HG03159 (cell line): ENCODE measurements around the gene GFER.
A peak's percentile ranks its signal among the peaks of the same experiment; 100 is the strongest.
"Not testable (repeated sequence)": the region's sequence is repeated elsewhere in the genome, so short reads cannot be mapped to it uniquely, and the experiment has no call there.

Source experiments
- ATAC-seq: cut with Tn5 transposase; IDR thresholded peaks from one replicate; pipeline ENCODE4 v1.9.1; 2021; ENCODE audit warnings: mild to moderate bottlenecking, moderate library complexity; ENCODE audit not compliant: unreplicated experiment

The GFER gene

DNA sequence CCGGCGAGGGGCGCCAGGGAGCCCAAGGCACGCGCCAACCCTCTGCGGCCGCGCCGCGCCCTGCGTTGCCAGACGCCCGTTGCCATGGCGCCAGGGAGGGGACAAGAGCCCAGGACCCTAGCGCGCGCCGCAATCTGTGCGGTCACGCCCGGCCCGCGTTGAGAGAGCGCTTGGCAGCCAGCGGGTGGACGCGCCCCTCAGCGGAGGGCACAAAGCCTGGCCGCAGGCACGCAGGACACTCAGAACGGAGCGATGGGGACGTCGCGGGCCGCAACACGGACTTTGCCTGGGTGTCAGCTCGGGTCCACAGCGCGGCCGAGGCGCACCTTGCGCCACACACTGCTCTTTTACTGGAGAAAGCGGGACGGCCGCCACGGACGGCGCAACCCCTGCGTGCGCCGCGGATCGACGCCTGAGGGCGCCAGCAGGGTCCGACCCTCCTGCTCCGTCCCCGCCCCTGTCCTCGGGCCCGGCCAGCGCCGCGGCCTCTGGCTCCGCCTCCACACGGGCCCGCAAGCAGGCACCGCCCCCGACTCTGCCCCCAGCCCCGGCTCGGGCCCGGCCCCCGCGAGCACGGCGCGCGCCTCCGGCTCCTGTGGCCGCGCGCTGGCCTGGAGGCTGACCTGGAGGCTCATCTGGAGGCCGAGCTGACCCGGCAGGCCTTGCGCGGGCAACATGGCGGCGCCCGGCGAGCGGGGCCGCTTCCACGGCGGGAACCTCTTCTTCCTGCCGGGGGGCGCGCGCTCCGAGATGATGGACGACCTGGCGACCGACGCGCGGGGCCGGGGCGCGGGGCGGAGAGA is at the start of gene GFER:
Gene GFER, plus strand, starts transcription at position 650 of the 803 bp plus-strand sequence. Its CDS starts 26 bp downstream, at position 676.
- ATAC-seq: peak; percentile 52

- no peak for ATAC-seq
Measured at GRCh38 chr16:1936945-1937479, 47.0 kb upstream of the GFER start.

DNA sequence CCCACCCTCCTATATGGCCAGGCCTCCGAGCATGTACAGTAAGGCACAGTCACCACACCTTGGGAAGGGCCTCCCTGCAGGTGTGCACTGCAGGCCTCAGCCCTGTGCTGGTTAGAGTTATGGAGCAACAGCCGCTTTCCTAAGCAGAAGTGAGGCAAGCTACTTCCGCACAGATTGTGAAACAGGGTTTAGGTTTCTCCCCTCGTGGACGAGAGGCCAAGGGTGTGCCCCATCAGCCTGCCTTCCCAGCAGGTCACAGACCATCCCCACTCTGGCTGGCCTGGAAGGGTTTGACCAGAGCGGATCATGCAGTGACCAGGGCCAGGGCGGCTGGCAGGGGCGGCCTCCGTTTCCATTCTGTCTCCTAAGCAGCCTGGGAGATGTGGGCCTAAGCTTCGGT is 45.7 kb upstream of the GFER start:
- no peak for ATAC-seq

DNA sequence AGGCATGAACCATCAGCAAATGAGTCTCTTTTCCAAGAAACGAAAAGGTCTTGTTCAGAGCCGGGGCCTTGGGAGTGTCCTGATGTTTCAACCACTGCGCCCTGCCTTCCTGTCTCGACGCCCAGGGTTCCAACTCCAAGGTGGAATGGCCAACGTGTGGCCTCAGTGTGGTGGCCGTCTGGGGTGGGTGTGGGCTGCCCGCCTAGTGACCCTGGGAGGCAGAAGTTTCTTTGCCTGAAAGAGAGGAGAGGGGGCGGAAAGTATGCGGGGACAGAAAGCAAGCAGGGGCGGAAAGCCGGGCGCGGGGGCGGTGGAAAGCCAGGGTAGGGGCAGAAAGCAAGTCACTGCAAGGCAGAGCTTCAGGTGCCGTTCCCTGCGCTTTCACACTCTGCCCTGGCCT is 45.1 kb upstream of the GFER start:
- ATAC-seq: no peak

DNA sequence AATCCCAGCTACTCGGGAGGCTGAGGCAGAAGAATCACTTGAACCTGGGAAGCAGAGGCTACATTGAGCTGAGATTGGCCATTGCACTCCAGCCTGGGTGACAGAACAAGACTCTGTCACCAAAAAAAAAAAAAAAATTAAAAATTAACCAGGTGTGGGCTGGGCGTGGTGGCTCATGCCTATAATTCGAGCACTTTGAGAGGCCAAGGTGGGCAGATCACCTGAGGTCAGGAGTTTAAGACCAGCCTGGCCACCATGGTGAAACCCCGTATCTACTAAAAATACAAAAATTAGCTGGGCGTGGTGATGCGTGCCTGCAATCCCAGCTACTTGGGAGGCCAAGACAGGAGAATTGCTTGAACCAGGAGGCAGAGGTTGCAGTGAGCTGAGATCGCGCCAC is 44.2 kb upstream of the GFER start:
- ATAC-seq: not testable (repeated sequence)

GRCh38 chr16:1940273-1941161 is 43.5 kb upstream of the GFER start:
- ATAC-seq: no peak

DNA sequence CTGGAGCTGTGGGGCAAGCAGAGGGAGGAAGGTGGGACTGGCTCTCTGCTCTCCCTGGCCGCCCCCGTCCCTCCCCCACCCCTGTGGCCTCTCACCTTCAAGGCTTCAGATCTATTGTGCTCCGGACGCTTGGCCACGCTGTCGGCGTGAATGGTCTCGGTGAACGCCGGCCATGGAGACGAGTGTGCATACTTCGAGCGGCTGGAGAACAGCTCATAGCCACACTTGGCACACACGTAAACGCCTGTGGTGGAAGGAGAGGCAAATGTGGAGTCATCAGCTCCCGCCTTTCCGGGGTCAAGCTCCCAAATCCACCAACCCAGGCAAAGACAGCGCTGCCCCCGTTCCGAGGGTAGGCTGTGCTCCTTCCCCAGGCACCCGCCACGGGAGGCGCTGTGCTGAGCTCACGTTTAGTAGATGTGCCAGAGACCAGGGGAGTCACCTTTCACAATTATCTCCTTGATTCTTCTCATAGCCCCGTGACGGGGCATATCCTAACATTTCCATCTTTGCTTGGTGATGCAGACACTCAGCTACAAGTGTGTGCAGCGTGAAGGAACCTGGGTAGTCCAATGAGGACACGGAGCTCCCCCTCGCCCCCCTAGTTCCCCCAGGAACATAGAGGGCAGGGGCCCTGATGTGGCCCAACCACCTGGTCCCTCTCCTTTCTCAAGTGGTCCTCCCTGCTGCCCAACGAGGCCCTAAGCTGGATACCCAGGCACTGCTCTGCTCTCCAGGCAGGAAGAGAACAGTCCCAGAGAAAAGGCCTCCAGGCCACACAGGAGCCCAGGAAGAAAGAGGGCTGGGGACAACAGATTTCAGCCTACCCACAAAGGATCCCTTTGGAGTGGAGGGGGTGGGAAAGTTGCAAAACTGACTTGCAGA is 42.6 kb upstream of the GFER start:
- no peak for ATAC-seq

- no peak for ATAC-seq
Measured at GRCh38 chr16:1942047-1942809, 41.8 kb upstream of the GFER start.

- ATAC-seq: peak; percentile 88
Measured at GRCh38 chr16:1942810-1943726, 40.9 kb upstream of the GFER start, which contains the start of gene MSRB1. Gene MSRB1, minus strand, starts transcription at chr16:1943199. Its CDS starts 43 bp downstream, at chr16:1943156.

GRCh38 chr16:1944612-1945199 is 39.3 kb upstream of the GFER start:
- no peak for ATAC-seq

DNA sequence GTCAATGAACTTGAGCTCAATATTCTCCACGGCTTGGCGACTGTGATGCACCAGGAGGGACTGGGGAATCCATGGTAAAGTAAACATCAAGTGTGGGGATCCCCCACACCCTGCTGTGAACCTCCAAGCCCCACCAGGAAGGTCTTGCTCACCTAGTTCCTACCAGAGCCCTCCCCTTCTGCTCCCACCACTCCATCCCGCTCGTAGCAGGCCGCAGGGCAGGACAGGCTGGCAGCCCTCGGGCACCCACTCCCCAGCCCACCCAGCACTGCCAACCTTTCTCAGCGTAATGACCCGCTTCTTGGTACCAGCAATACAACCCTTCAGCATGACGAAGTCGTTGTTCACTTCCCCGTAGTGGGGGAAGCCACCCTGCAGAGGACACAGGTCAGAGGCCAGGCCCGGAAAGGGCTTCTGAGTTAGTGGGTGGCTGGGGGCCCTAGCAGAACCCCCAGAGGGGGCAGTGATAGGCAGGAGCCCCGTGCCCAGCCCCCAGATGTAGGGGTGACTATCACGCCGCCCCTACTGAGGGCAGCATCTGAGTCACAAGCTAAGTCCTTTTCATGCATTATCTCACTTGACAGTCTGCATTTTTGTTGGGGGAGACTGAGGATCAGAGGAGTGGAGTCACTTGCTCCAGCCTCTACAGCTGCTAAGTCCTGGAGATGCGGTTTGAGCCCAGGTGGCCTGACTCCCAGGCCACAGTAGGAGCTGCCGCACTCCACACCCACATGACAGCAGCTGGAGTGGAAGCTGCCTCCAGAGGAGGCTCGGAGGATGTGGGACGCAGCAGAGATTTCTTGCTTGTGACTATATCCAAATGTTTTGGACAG is 38.2 kb upstream of the GFER start:
- no peak for ATAC-seq

DNA sequence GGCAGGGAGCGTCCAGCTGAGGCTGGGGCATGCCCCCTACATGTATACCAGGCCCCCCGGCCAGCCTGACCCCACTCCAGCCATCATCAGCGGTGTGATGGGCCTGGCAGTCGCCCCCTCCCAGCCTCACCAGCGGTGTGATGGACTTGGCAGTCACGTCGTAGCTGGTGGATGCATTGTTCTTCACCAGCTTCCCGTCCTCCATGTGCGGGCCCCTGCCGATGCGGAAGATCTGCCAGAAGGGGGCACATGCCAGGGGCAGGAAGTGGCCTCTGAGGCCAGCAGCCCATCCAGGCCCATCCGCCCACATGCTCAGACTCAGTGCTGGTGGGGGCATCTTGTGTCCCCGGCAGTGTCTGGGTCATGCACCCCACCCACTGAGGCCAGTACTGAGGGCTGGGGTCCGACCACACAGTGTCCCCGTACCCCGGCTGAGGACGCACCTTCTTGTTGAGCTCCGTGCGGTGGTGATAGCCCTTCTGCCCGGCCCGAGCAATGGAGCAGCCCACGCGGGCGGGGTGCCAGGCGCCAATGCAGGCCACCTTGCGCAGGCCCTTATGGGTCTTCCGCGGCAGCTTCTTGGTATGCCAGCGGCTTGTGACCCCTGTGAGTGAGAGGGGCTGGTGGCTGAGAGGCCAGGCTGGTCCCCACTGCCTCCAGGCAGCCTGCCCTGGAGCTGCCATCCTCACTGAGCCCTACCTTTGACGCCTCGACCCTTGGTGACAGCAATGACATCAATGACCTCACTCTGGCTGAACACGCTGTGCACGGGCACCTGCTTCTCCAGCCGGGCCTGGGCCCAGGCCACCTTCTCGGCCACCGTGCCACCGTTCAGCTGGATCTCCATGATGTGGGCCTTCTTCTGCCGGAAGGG is 37.3 kb upstream of the GFER start:
- no peak for ATAC-seq

DNA sequence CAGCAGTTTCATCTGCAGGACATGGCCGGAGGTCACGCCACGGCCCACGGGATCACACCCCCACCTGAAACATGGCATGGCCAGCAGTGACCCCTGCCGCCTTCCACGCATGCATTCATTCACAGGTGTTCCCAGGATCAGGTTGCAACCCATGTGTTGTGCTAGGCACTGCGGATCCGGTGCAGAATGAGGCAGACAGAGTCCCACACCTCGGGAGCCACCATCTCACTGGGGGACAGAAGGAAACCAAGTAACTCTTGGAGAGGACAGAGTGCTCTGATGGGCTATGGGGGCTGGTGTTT is 36.7 kb upstream of the GFER start:
- ATAC-seq: no peak

DNA sequence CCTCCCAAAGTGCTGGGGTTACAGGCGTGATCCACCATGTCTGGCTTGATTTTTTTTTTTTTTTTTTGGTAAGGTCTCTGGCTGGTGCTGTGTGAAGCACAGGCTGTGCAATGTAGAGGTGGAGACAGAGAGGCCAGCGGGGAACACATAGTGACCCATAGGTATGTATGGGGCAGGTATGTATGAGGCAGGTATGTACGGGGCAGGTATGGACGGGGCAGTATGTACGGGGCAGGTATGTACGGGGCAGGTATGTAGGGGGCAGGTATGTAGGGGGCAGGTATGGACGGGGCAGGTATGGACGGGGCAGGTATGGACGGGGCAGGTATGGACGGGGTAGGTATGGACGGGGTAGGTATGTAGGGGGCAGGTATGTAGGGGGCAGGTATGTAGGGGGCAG is 34.5 kb upstream of the GFER start:
- no peak for ATAC-seq

DNA sequence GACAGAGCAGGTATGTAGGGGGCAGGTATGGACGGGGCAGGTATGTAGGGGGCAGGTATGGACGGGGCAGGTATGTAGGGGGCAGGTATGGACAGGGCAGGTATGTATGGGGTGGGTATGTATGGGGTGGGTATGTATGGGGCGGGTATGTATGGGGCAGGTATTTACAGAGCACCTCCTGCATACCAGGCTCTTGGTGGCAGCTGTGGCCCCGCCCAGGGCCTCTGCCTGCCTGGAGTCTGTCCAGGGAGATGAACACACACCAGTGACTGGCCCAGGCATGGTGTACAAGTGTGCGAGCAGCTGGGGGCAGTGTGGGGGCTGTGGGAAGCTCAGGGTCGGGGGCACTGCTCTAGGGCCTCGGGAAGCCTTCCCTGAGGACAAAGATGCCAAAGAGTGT is 33.9 kb upstream of the GFER start:
- no peak for ATAC-seq

DNA sequence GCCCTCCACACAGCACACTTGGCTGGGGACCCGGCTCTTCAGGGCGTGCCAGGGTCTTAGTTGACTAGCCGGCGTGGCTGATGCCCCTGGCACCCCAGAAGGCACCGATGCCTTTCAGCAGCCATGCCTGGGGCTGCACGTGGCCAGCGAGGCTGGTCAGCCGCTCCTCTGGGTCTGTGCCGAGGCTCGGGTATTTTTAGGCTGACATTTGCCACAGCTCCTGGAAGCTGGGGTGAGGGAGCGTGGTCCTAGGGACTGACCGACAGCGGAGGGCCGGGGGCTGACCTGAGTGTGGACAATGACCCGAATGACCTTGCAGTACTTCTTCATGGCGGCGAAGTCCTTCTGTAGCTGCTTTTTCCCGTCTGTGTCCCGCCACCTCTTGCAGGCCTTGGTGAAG is 33.4 kb upstream of the GFER start:
- ATAC-seq: no peak

- no peak for ATAC-seq
Measured at GRCh38 chr16:1953734-1954133, 30.3 kb upstream of the GFER start.
